NCI-H524 (cell line): ENCODE results near the gene EXPH5.
"Not testable (repeated sequence)": the region's sequence is repeated elsewhere in the genome, so short reads cannot be mapped to it uniquely, and the experiment has no call there.

Experiments
- DNase-seq, 2 experiments: peaks; one replicate each; lab custom pipeline; 2025; lab: John Stamatoyannopoulos, UW

The EXPH5 gene

DNA sequence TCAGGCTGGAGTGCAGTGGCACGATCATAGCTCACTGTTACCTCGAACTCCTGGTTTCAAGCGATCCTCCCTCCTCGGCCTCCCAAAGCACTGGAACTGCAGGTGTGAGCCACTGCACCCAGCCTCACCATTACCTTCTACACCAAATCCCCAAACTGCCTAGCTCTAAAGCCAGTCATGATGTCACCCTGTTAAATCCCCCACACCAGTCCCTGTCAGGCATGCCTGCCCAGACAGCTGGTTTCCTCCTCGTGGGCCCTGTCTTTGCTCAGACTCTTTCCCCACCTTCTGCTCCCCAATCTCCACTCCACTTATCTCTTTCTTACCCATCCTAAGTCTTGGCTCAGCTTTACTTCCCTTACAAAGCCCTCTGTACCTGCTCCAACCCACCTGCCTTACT, 12.5 kb upstream of the EXPH5 start:
- DNase-seq: no peak

- DNase-seq: not testable (repeated sequence)
Observed at GRCh38 chr11:108602818-108603217, 9.2 kb upstream of the EXPH5 start.

DNA sequence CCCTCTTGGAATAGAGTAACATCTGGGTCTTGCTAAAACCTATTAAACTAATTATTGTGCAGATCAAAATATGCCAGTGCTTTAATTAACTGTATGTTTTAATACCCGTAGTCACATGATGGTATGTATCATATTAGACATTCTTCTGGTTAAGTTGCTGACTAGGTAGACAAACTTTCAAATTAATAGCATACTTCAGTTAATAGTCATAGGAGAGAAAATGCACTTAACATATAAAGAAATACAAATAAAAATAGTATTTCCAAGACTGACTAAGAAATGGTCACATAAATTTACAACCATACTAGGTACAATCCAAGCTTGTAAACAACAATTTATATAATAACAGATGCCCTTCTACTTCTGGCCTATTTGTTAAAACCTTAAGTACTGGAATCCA, 7.6 kb upstream of the EXPH5 start:
- DNase-seq: no peak

GRCh38 chr11:108599978-108600377, 6.4 kb upstream of the EXPH5 start:
- no peak for DNase-seq

GRCh38 chr11:108597736-108598355, 4.3 kb upstream of the EXPH5 start:
- no peak for DNase-seq

DNA sequence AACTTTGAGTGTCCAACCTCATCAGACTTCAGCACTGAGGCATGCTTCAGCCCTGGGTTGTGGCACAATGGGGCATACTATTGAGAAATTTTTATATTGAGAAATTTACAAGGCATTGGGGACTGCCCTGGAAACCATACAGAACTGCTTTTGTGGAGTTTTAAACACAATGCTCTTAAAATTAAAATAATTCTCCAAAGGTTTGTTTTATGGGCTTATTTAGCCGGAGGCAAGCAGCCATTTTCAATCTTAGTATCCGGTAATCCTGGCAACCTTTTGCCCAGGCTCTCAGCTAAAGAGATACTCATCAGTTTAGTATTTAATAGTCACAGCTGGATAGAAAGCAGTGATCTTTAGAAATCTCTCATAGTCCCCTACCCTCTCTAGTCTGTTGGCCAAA, 3.1 kb upstream of the EXPH5 start:
- no peak for DNase-seq

GRCh38 chr11:108593923-108594434, 411 bp upstream of the EXPH5 start:
- no peak for DNase-seq

- peak in 1 of 2 experiments; percentile 35 for DNase-seq
Observed at GRCh38 chr11:108592591-108593213, 866 bp downstream of the EXPH5 start.

- DNase-seq: no peak
Observed at GRCh38 chr11:108591893-108592292, 1.7 kb downstream of the EXPH5 start.

DNA sequence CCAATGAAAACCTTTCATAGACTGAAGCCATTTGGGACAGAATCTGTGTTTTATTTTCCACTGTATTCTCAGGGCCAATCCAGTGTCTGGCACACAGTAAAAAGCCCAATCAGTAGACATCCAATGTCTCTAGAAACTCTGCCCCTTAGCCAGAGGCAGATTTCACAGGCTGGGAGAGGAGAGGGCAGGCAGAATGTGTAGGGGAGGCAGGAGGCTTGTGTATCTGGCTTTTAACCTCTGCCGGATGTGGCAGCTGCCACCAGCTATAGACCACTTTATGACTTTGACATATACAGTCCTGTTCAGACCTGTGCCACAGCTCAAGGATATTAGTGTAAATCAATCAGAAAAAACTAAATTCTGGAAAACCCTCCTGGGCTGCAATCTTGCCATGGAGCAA, 4.4 kb downstream of the EXPH5 start:
- no peak for DNase-seq

- DNase-seq: no peak
Observed at GRCh38 chr11:108588287-108588686, 5.3 kb downstream of the EXPH5 start.

DNA sequence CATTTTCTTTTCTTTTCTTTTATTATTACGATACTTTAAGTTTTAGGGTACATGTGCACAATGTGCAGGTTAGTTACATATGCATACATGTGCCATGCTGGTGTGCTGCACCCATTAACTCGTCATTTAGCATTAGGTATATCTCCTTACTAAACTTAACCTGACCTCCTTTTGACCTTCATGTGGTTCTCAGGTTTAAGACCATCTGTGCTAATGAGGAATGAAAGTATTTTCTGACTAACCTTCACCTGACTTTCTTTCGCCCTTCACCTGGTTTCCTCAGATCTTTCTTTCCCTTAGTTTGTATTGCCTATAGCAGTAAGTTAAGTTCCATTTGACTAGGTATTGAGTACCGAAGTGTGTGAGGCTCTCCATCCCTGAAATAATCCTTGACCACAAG, 6.5 kb downstream of the EXPH5 start:
- no peak for DNase-seq

DNA sequence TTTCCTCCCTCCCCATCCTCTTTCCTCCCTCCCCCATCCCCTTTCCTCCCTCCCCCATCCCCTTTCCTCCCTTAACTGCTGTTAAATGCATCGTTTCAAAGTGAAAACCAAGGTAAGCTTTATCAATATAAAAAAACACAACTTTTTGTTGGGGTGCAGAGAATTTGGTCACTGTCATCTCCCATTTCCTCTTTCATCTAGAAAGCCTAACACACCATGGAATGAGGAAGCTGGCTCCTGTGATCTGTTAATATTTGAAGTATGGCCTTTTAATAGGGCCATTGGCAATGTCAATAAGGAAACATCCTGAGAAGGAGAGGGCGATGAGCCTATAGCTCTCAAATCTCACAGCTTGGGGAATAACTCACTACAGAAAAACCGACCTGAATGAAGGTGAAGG, 7.0 kb downstream of the EXPH5 start:
- no peak for DNase-seq

DNA sequence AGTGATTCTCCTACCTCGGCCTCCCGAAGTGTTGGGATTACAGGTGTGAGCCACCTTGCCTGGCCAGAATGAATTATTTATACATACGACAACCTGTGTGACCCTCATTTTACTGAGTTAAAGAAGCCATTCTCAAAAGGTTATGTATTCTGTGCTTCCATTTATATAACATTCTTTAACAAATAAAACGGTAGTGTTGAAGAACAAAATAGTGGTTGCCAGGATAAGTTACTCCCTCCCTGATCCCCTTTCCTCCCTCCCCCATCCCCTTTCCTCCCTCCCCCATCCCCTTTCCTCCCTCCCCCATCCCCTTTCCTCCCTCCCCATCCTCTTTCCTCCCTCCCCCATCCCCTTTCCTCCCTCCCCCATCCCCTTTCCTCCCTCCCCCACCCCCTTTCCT, 7.4 kb downstream of the EXPH5 start:
- DNase-seq: not testable (repeated sequence)

DNA sequence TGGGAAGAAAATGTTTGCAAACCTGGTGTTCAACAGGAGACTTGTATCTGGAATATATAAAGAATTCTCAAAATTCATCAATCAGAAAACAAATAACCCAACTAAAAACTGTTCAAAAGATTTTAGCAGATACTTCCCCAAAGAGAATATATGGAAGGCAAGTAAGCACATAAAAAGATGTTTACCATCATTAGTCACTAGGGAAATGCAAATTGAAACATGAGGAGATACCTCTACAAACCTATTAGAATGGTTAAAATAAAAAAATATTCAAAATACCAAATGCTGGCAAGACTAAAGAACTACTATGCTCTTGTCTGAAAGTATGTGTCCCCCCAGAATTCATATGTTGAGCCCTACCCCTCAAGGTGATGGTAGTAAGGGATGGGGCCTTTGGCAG, 8.6 kb downstream of the EXPH5 start:
- DNase-seq: no peak

DNA sequence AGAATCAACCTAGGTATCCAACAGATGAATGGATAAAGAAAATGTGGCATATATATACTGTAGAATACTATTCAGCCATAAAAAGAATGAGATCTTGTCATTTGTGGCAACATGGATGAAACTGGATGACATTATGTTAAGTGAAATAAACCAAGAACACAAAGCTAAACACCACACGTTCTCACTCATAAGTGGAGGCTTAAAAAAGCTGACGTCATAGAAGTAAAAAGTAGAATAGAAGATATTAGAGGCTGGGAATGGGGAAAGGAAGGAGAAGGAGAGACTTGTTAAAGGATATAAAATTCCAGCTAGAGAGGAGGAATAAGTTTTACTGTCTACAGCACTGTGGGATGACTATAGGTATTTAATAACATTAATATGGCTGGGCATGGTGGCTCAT, 12.9 kb downstream of the EXPH5 start:
- DNase-seq: no peak

GRCh38 chr11:108580043-108580442, 13.5 kb downstream of the EXPH5 start:
- DNase-seq: no peak

GRCh38 chr11:108576523-108576922, 17.0 kb downstream of the EXPH5 start:
- DNase-seq: no peak

DNA sequence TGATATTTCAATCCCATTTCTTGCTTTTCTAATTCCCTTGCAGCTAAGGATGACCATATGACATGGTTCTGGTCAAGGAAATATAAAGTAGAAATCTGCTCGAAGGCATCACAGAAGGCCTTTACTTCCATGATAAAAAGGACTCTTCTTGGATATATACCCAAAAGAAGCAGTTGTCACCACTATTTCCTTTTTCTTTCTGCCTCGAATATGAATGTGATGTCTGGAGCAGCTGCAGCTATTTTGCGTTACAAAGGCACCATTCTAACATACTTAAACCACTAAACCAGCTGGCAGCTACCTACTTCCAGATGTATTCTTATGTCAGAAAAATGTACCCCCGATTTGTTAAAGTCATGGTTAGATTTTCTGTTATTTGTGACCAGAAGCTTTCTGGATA, 18.9 kb downstream of the EXPH5 start:
- no peak for DNase-seq

DNA sequence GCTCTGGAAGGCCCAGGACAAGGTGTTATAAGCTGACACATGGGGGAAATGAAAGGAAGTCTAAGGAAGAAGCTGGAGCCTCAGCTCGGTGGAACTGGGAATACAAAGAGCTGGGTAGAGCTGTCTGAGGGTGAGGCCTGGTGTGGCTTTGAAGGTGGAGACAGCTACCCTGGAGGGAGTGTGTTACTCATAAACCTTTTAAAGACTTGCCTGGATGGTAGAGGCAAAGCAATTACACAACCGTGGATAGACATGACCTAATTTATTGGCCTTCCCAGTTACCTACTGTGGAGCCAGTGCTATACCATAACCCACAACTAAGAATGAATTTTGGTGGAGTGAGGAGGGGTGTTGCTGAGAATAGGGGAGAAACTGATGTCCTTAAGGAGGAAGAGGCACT, 22.6 kb downstream of the EXPH5 start:
- no peak for DNase-seq

- no peak for DNase-seq
Observed at GRCh38 chr11:108569896-108570295, 23.7 kb downstream of the EXPH5 start.

DNA sequence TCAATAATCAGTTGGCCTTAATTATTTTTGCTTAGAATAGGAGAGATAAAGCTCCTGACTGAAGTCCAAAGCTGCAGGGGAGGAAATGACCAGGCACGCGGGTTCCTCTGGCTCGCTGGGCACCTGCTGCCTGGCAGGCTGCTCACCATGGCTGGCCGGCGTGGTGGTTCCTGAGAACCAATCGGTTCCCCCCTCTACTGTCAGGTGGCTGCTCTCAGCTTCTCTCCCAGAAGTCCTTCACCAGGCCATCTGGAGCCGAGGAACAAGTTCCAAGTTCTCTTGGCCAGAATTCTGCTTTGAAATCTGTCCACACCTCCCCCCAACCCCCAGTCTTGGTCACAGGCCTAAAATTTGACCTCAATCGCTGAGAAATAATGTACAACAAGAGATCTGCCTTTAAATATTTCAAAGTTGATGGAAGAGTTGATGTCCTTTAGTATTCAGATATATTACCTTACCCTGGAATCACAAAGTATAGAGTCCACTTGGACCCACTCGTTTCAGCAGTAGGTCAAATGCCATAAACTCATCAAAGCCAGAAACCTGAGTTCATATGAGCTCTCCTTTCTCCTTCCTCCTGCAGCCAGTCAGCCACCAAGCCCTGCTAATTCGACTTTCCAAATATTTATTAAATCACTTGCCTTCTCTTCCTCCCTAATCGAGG, 25.2 kb downstream of the EXPH5 start:
- peak in 1 of 2 experiments; percentile 7 for DNase-seq

- no peak for DNase-seq
Observed at GRCh38 chr11:108565653-108566052, 27.9 kb downstream of the EXPH5 start.
